A549 (cell line): ENCODE measurements around the gene YKT6. TPM values are rescaled to one million over a fixed set of nuclear protein-coding genes. Genes with fewer than 3 reads are reported as not detected.

Source experiments
- ATAC-seq, 2 experiments: fragments of 200-7000 bp in 1 of 2; fragments of >200 bp in 1 of 2; cut with Nextera tagmentation in 1 of 2; cut with Tn5 transposase in 1 of 2; 3 replicates each; pipeline versions ENCODE4 v1.8.0 to v1.9.1; 2018 to 2020; ENCODE audit warnings: mild to moderate bottlenecking in 1 of 2, moderate library complexity in 1 of 2
- CTCF ChIA-PET: fragments of 300-600 bp; sonication (Branson Sonifier 250); formaldehyde crosslinking; extraction: SDS; loops from one replicate; lab custom pipeline; 2021; ENCODE audit warnings: antibody characterized with exemption, inconsistent platforms; lab: Yijun Ruan, JAX
- POLR2A ChIA-PET: fragments of 350-600 bp; formaldehyde crosslinking; extraction: SDS; loops from one replicate; lab custom pipeline; 2021; ENCODE audit warnings: antibody characterized with exemption, inconsistent platforms; lab: Yijun Ruan, JAX
- DNase-seq, 2 experiments: peaks; one replicate each; pipeline versions ENCODE4 v3.0.0 to v3.0.0-alpha.2; 2011 to 2016; ENCODE audit warnings: low read depth in 1 of 2, low spot score in 1 of 2
- FAIRE-seq: peaks from 2 replicates; lab custom pipeline; 2011; peaks lifted over from hg19 to GRCh38; lab: Jason Lieb, UNC
- H3K27ac ChIP-seq, 2 experiments: fragments of >200 bp; sonication (Bioruptor Twin); formaldehyde crosslinking; 3 replicates each; pipeline ENCODE4 v1.5.1; 2016 to 2017
- H3K4me1 ChIP-seq: fragments of >200 bp; sonication (Bioruptor Twin); formaldehyde crosslinking; 3 replicates; pipeline ENCODE4 v1.6.1; 2016
- H3K4me2 ChIP-seq: fragments of >200 bp; sonication (Bioruptor Twin); formaldehyde crosslinking; 3 replicates; pipeline ENCODE4 v1.6.1; 2016
- H3K4me3 ChIP-seq: fragments of >200 bp; sonication (Bioruptor Twin); formaldehyde crosslinking; 3 replicates; pipeline ENCODE4 v1.5.1; 2016
- H3K9me3 ChIP-seq: fragments of >200 bp; sonication (Bioruptor Twin); formaldehyde crosslinking; 3 replicates; pipeline ENCODE4 v1.6.1; 2016
- ATOH8 ChIP-seq: fragments of 250-450 bp; sonication (Bioruptor Pico); IDR thresholded peaks from 2 replicates; pipeline ENCODE4 v1.5.0; 2020; ENCODE audit warnings: low read depth, mild to moderate bottlenecking, moderate library complexity
- BCL3 ChIP-seq: fragments of >200 bp; sonication (Bioruptor Twin); formaldehyde crosslinking; IDR thresholded peaks from 3 replicates; pipeline ENCODE4 v1.6.1; 2016
- CBX2 ChIP-seq: fragments of 200-600 bp; sonication (generic); IDR thresholded peaks from 2 replicates; pipeline ENCODE4 v1.6.1; 2016; ENCODE audit warnings: low read depth, mild to moderate bottlenecking, borderline replicate concordance
- CEBPB ChIP-seq, 2 experiments: fragments of >200 bp in 1 of 2; sonication (Bioruptor Twin) in 1 of 2; formaldehyde crosslinking in 1 of 2; IDR thresholded peaks; 2 replicates each; pipeline ENCODE4 v1.6.1; 2012 to 2016
- EHMT2 ChIP-seq: fragments of 200-600 bp; sonication (generic); IDR thresholded peaks from 2 replicates; pipeline ENCODE4 v1.6.1; 2016; ENCODE audit warnings: antibody characterized with exemption, low read depth, mild to moderate bottlenecking, moderate library complexity
- ELK1 ChIP-seq: fragments of 150-350 bp; IDR thresholded peaks from 2 replicates; pipeline ENCODE4 v1.6.1; 2014; ENCODE audit warnings: low read depth, mild to moderate bottlenecking, low read length
- ESRRA ChIP-seq: fragments of 150-350 bp; IDR thresholded peaks from 2 replicates; pipeline ENCODE4 v1.6.1; 2014; ENCODE audit warnings: mild to moderate bottlenecking, low read length, borderline replicate concordance
- FOSB ChIP-seq: fragments of 250-450 bp; sonication (Bioruptor Pico); IDR thresholded peaks from 2 replicates; pipeline ENCODE4 v1.5.0; 2020; ENCODE audit warnings: mild to moderate bottlenecking, moderate library complexity
- FOXS1 ChIP-seq: fragments of 250-450 bp; sonication (Bioruptor Pico); IDR thresholded peaks from 2 replicates; pipeline ENCODE4 v1.5.0; 2020; ENCODE audit warnings: mild to moderate bottlenecking, moderate library complexity
- HOXA7 ChIP-seq: fragments of 250-450 bp; sonication (Bioruptor Pico); IDR thresholded peaks from 2 replicates; pipeline ENCODE4 v1.5.0; 2020; ENCODE audit warnings: mild to moderate bottlenecking, moderate library complexity
- HOXB13 ChIP-seq: fragments of 250-450 bp; sonication (Bioruptor Pico); IDR thresholded peaks from 2 replicates; pipeline ENCODE4 v1.5.0; 2020; ENCODE audit warnings: low read depth, mild to moderate bottlenecking, moderate library complexity
- JUN ChIP-seq, 2 experiments: fragments of >200 bp; sonication (Bioruptor Twin); formaldehyde crosslinking; IDR thresholded peaks; 2 replicates in 1 of 2; 3 replicates in 1 of 2; pipeline ENCODE4 v1.6.1; 2016 to 2017
- KDM1A ChIP-seq: fragments of 200-600 bp; sonication (generic); IDR thresholded peaks from 2 replicates; pipeline ENCODE4 v1.6.1; 2016; ENCODE audit warnings: low read depth, mild to moderate bottlenecking
- MAFK ChIP-seq: fragments of 450-650 bp; IDR thresholded peaks from 2 replicates; pipeline ENCODE4 v1.6.1; 2014; ENCODE audit not compliant: partially characterized antibody
- MAX ChIP-seq: IDR thresholded peaks from 2 replicates; pipeline ENCODE4 v1.6.1; 2012
- NFE2L2 ChIP-seq: fragments of 150-350 bp; conservative IDR thresholded peaks from 2 replicates; pipeline ENCODE4 v1.6.1; 2014; ENCODE audit warnings: low read length
- NPAS2 ChIP-seq: fragments of 250-450 bp; sonication (Bioruptor Pico); IDR thresholded peaks from 2 replicates; pipeline ENCODE4 v1.8.0; 2022; ENCODE audit warnings: mild to moderate bottlenecking, moderate library complexity, borderline replicate concordance
- NR3C1 ChIP-seq: fragments of >200 bp; sonication (Bioruptor Twin); formaldehyde crosslinking; IDR thresholded peaks from 3 replicates; pipeline ENCODE4 v1.6.1; 2017
- PBX3 ChIP-seq: IDR thresholded peaks from 2 replicates; pipeline ENCODE4 v1.6.1; 2012
- POLR2AphosphoS2 ChIP-seq: conservative IDR thresholded peaks from 2 replicates; pipeline ENCODE4 v1.6.1; 2012; ENCODE audit warnings: low read length, improper control_type of control experiment, inconsistent platforms
- RCOR1 ChIP-seq: fragments of 150-350 bp; IDR thresholded peaks from 2 replicates; pipeline ENCODE4 v1.6.1; 2014; ENCODE audit warnings: antibody characterized with exemption, low read length, low read depth
- SMC3 ChIP-seq: fragments of >200 bp; sonication (Bioruptor Twin); formaldehyde crosslinking; IDR thresholded peaks from 3 replicates; pipeline ENCODE4 v1.6.1; 2018; ENCODE audit warnings: inconsistent platforms
- TP53 ChIP-seq: fragments of 250-450 bp; sonication (Bioruptor Pico); IDR thresholded peaks from 2 replicates; pipeline ENCODE4 v1.5.0; 2021; ENCODE audit warnings: mild to moderate bottlenecking, moderate library complexity
- ZC3H11A ChIP-seq: fragments of 450-650 bp; IDR thresholded peaks from 2 replicates; pipeline ENCODE4 v1.6.1; 2014; ENCODE audit warnings: antibody characterized with exemption, mild to moderate bottlenecking
- ZFP36 ChIP-seq: fragments of 450-650 bp; IDR thresholded peaks from 2 replicates; pipeline ENCODE4 v1.6.1; 2014; ENCODE audit warnings: borderline replicate concordance; ENCODE audit not compliant: partially characterized antibody
- ZNF302 ChIP-seq: fragments of 250-450 bp; sonication (Bioruptor Pico); IDR thresholded peaks from 2 replicates; pipeline ENCODE4 v1.9.0; 2021; ENCODE audit warnings: inconsistent platforms, mild to moderate bottlenecking, moderate library complexity
- WGBS: methylation state at CpG from one replicate; pipeline ENCODE4 v1.1.6; 2017; ENCODE audit errors: missing lambda C conversion rate; 5-methylcytosine and 5-hydroxymethylcytosine counted together
- polyA plus RNA-seq, 4 experiments: library from polyadenylated mRNA; depleted of rRNA in 3 of 4; stranded (reverse); fragments of >200 nt; fragmentation: RNase III in 1 of 4; extraction: RNeasy Plus Mini Kit Qiagen cat#74134 plus additional on column Dnase treatment in 1 of 4; gene quantifications; 2 replicates in 3 of 4; 3 replicates in 1 of 4; pipeline ENCODE4 v1.2.3, GENCODE V29; 2011 to 2017

The YKT6 gene
- polyA plus RNA-seq, 2 of the 4 experiments (the other 2 are of a cell fraction) = 113 to 130 TPM

- TF ChIP-seq ESRRA (no peak), ATOH8 (no peak), CBX2 (no peak), MAX (no peak), ZNF302 (CRISPR knock-in tag) (no peak), BCL3 (no peak), POLR2AphosphoS2 (no peak), TP53 (CRISPR knock-in tag) (no peak), NR3C1 (no peak), HOXB13 (CRISPR knock-in tag) (no peak), RCOR1 (no peak), KDM1A (no peak), CEBPB (IDR thresholded peaks at IDR 0.05) (no peak), HOXA7 (CRISPR knock-in tag) (no peak), SMC3 (no peak), FOXS1 (CRISPR knock-in tag) (no peak), JUN (IDR thresholded peaks at IDR 0.05) (no peak), ELK1 (no peak)
- TF ChIP-seq, all 56 proteins: peak for 0
- no peak for DNase-seq
- 65% methylated on average over 5 of the region's 5 CpGs for WGBS
- no peak for ATAC-seq
- H3K27ac ChIP-seq = no peak overlapping the region
- FAIRE-seq = no peak
- H3K4me3 ChIP-seq = no peak overlapping the region
- H3K9me3 ChIP-seq = no peaks in the 10 kb centered on the region
- H3K4me2 ChIP-seq = no peak overlapping the region
- ChIA-PET POLR2A (no interaction called here), CTCF (no interaction called here)
- H3K4me1 ChIP-seq = no peaks in the 10 kb centered on the region
Observed at GRCh38 chr7:44159824-44160630, 40.8 kb upstream of the YKT6 start.

- ATAC-seq = no peak
- Histone ChIP-seq H3K4me3 (no peak overlapping the region), H3K9me3 (no peaks in the 10 kb centered on the region), H3K4me2 (no peak overlapping the region), H3K4me1 (no peaks in the 10 kb centered on the region), H3K27ac (no peak overlapping the region)
- CTCF ChIA-PET = no interaction called here
- POLR2A ChIA-PET = no interaction called here
- 80% methylated on average over 2 of the region's 2 CpGs for WGBS
- no peak for FAIRE-seq
- no peak for DNase-seq
- TF ChIP-seq PBX3 (no peak), FOXS1 (CRISPR knock-in tag) (no peak), NPAS2 (CRISPR knock-in tag) (no peak), EHMT2 (no peak), MAFK (no peak), NFE2L2 (no peak), HOXA7 (CRISPR knock-in tag) (no peak), ZC3H11A (no peak), ZFP36 (no peak), FOSB (CRISPR knock-in tag) (no peak)
Observed at GRCh38 chr7:44161371-44161770, 39.4 kb upstream of the YKT6 start.
